ENCODE data around the gene PXMP4.

PXMP4 gene

GRCh38 chr20:33656010-33656782, 63.9 kb downstream of the PXMP4 start:
- H3K4me3 ChIP-seq (ENCODE audit: control insufficient read depth, low read depth, low read length) = no peak overlapping the region
- TF ChIP-seq CTCF (conservative IDR thresholded peaks at IDR 0.05; ENCODE audit: control insufficient read depth, insufficient read depth, low read depth, low read length) = no peak
- DNase-seq (ENCODE audit: low read depth) = no peak

GRCh38 chr20:33655164-33655563, 64.9 kb downstream of the PXMP4 start:
- DNase-seq (ENCODE audit: low read depth) = no peak
- no peak for TF ChIP-seq CTCF (conservative IDR thresholded peaks at IDR 0.05; ENCODE audit: control insufficient read depth, insufficient read depth, low read depth, low read length)
- H3K4me3 ChIP-seq (ENCODE audit: control insufficient read depth, low read depth, low read length) = no peak overlapping the region

- DNase-seq (ENCODE audit: low read depth) = no peak
- no peak for TF ChIP-seq CTCF (conservative IDR thresholded peaks at IDR 0.05; ENCODE audit: control insufficient read depth, insufficient read depth, low read depth, low read length)
- H3K4me3 ChIP-seq (ENCODE audit: control insufficient read depth, low read depth, low read length) = no peak overlapping the region
Measured at GRCh38 chr20:33654680-33655161, 65.4 kb downstream of the PXMP4 start.

GRCh38 chr20:33653900-33654596, 66.1 kb downstream of the PXMP4 start:
- TF ChIP-seq CTCF (conservative IDR thresholded peaks at IDR 0.05; ENCODE audit: control insufficient read depth, insufficient read depth, low read depth, low read length) = no peak
- H3K4me3 ChIP-seq (ENCODE audit: control insufficient read depth, low read depth, low read length) = no peak overlapping the region
- no peak for DNase-seq (ENCODE audit: low read depth)

DNA sequence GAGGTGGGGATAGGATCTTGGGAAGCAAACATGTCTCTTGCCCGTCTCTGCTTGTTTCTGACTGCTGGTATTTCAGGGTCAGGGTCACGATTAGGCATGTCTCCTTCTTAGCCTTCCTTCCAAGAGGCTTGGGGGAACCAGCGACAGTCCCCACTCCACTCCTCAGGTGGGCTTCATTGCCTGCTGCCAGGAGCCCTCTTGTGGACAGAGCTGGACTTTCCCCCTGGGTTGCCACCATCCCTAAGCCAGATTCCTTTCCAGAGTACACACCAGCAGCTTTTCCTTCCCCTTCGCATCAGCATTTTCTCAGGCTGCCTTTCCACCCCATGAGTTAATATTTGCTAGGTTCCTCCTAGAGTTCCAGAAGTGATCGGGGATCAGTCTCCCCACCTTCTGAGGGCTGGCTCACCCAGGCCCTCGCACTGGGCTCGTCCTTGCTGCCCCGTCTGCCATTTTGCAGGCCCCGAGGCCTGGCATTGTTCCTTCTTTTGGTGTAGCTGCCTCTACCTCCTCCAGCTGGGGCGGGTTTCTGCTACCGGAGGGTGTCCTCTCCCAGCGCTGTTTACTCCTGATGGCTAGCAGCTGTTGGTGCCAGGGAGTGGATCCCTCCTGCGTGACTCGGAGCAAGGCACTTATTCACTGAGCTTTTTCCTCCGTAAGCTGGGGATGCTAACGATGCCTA, 66.8 kb downstream of the PXMP4 start:
- peak; percentile 72 for DNase-seq (ENCODE audit: low read depth)
- peak; percentile 96 for TF ChIP-seq CTCF (conservative IDR thresholded peaks at IDR 0.05; ENCODE audit: control insufficient read depth, insufficient read depth, low read depth, low read length)

More for the DNA sequence above, 66.8 kb downstream of the PXMP4 start:
- H3K4me3 ChIP-seq (ENCODE audit: control insufficient read depth, low read depth, low read length) = peak overlapping the region; percentile 9
